ENCODE data around the gene TDRD7.

- no peak for TF ChIP-seq EZH2phosphoT487 (IDR thresholded peaks at IDR 0.05; ENCODE audit: low read depth, severe bottlenecking, unreplicated experiment)
- TF ChIP-seq, protein P1, sequence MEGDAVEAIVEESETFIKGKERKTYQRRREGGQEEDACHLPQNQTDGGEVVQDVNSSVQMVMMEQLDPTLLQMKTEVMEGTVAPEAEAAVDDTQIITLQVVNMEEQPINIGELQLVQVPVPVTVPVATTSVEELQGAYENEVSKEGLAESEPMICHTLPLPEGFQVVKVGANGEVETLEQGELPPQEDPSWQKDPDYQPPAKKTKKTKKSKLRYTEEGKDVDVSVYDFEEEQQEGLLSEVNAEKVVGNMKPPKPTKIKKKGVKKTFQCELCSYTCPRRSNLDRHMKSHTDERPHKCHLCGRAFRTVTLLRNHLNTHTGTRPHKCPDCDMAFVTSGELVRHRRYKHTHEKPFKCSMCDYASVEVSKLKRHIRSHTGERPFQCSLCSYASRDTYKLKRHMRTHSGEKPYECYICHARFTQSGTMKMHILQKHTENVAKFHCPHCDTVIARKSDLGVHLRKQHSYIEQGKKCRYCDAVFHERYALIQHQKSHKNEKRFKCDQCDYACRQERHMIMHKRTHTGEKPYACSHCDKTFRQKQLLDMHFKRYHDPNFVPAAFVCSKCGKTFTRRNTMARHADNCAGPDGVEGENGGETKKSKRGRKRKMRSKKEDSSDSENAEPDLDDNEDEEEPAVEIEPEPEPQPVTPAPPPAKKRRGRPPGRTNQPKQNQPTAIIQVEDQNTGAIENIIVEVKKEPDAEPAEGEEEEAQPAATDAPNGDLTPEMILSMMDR (IDR thresholded peaks at IDR 0.05; ENCODE audit: poor library complexity), result no peak
- no peak for TF ChIP-seq EZH2 (IDR thresholded peaks at IDR 0.05; ENCODE audit: borderline replicate concordance)
These were observed 18.6 kb downstream of the TDRD7 start for GRCh38 chr9:97430316-97431043.

All from hepatocyte (in vitro differentiated cells).